CD4-positive, alpha-beta T cell treated with Interleukin-15 for 4 hours (primary cell): Measurements from ENCODE around the gene KCNIP4.
A peak's percentile ranks its signal among the peaks of the same experiment; 100 is the strongest.

Experiments used
- DNase-seq: peaks from one replicate; pipeline ENCODE4 v3.0.0-alpha.2; 2020; ENCODE audit warnings: low spot score

Gene KCNIP4

GRCh38 chr4:21191317-21191716 lies 757.3 kb downstream of the KCNIP4 start:
- DNase-seq = no peak

GRCh38 chr4:21184788-21185187 lies 763.8 kb downstream of the KCNIP4 start:
- no peak for DNase-seq

- no peak for DNase-seq
Observed at GRCh38 chr4:21181716-21182115, 766.9 kb downstream of the KCNIP4 start.

GRCh38 chr4:21177871-21178270 lies 770.7 kb downstream of the KCNIP4 start:
- no peak for DNase-seq

- no peak for DNase-seq
Observed at GRCh38 chr4:21177092-21177491, 771.5 kb downstream of the KCNIP4 start.

- DNase-seq = no peak
Observed at GRCh38 chr4:21167711-21168110, 780.9 kb downstream of the KCNIP4 start.

GRCh38 chr4:21155367-21155766 lies 793.2 kb downstream of the KCNIP4 start:
- no peak for DNase-seq

- no peak for DNase-seq
Observed at GRCh38 chr4:21139327-21139726, 809.2 kb downstream of the KCNIP4 start.

GRCh38 chr4:21136051-21136630 lies 812.4 kb downstream of the KCNIP4 start:
- DNase-seq = no peak

GRCh38 chr4:21134994-21135393 lies 813.6 kb downstream of the KCNIP4 start:
- peak; percentile 22 for DNase-seq

GRCh38 chr4:21130606-21131005 lies 818.0 kb downstream of the KCNIP4 start:
- no peak for DNase-seq

GRCh38 chr4:21126014-21126512 lies 822.5 kb downstream of the KCNIP4 start:
- no peak for DNase-seq

- DNase-seq = no peak
Observed at GRCh38 chr4:21118301-21118700, 830.3 kb downstream of the KCNIP4 start.

- no peak for DNase-seq
Observed at GRCh38 chr4:21117541-21118180, 830.9 kb downstream of the KCNIP4 start.

- DNase-seq = no peak
Observed at GRCh38 chr4:21113496-21114223, 834.9 kb downstream of the KCNIP4 start.

GRCh38 chr4:21102667-21103066 lies 845.9 kb downstream of the KCNIP4 start:
- DNase-seq = no peak

GRCh38 chr4:21097865-21098264 lies 850.7 kb downstream of the KCNIP4 start:
- DNase-seq = no peak

- DNase-seq = no peak
Observed at GRCh38 chr4:21097026-21097425, 851.5 kb downstream of the KCNIP4 start.

- DNase-seq = no peak
Observed at GRCh38 chr4:21092531-21092930, 856.0 kb downstream of the KCNIP4 start.

GRCh38 chr4:21090094-21090666 lies 858.4 kb downstream of the KCNIP4 start:
- no peak for DNase-seq

- no peak for DNase-seq
Observed at GRCh38 chr4:21083413-21083812, 865.2 kb downstream of the KCNIP4 start.

GRCh38 chr4:21077967-21078366 lies 870.6 kb downstream of the KCNIP4 start:
- no peak for DNase-seq

GRCh38 chr4:21067351-21067750 lies 881.2 kb downstream of the KCNIP4 start:
- DNase-seq = no peak
